Measurements from ENCODE around the gene FKBP14.

The FKBP14 gene

GRCh38 chr7:29976266-29976665 is 50.2 kb downstream of the FKBP14 start:
- DNase-seq (ENCODE audit: low read depth) = no peak
- H3K4me3 ChIP-seq (ENCODE audit: low read length) = no peak overlapping the region
- no peak for TF ChIP-seq CTCF (IDR thresholded peaks at IDR 0.05; ENCODE audit: insufficient read depth, low read depth, low read length, missing control alignments)

DNA sequence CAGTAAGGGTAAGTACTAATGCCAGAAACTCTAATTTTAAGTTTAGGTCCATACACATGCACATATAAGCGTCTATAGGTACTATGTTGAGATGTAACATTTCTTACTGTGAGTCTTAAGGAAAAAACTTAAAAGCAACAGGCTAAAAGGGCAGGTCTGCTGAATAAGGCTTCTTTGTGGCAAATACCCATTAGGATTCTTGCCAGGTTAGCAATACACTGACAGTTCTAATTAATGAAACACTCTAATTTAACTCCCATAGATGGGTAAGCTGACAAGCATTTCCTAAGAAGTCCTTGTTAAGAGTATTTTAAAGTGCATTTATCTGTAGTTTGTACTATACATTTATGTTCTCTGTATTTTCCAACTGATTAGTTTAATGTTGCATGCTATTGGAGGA is 50.9 kb downstream of the FKBP14 start:
- TF ChIP-seq CTCF (IDR thresholded peaks at IDR 0.05; ENCODE audit: insufficient read depth, low read depth, low read length, missing control alignments) = no peak
- DNase-seq (ENCODE audit: low read depth) = no peak
- H3K4me3 ChIP-seq (ENCODE audit: low read length) = no peak overlapping the region

- DNase-seq (ENCODE audit: low read depth) = no peak
- TF ChIP-seq CTCF (IDR thresholded peaks at IDR 0.05; ENCODE audit: insufficient read depth, low read depth, low read length, missing control alignments) = no peak
Observed at GRCh38 chr7:29974286-29974685, 52.2 kb downstream of the FKBP14 start.

DNA sequence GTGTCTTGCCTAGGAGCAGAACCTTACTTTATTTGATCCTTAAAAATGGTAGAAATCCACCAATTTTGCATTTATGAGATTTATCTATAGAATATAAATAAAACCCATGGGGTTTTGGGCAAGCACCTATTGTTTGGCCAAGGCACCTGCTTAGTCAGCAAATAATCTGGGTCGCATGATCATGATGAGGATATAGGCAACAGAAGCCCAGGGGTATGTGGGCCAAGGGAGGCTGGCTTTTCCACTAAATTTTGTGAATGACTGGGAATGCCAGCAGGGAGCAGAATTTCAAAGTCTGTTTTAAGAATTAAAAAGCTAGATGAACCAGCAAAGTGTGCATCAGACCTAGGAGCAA is 54.2 kb downstream of the FKBP14 start:
- no peak overlapping the region for H3K4me3 ChIP-seq (ENCODE audit: low read length)
- TF ChIP-seq CTCF (IDR thresholded peaks at IDR 0.05; ENCODE audit: insufficient read depth, low read depth, low read length, missing control alignments) = no peak
- DNase-seq (ENCODE audit: low read depth) = no peak

More at GRCh38 chr7:29974286-29974685, 52.2 kb downstream of the FKBP14 start:
- no peak overlapping the region for H3K4me3 ChIP-seq (ENCODE audit: low read length)

- TF ChIP-seq CTCF (IDR thresholded peaks at IDR 0.05; ENCODE audit: insufficient read depth, low read depth, low read length, missing control alignments) = no peak
- DNase-seq (ENCODE audit: low read depth) = no peak
- no peak overlapping the region for H3K4me3 ChIP-seq (ENCODE audit: low read length)
Observed at GRCh38 chr7:29971566-29972314, 54.8 kb downstream of the FKBP14 start.

- H3K4me3 ChIP-seq (ENCODE audit: low read length) = no peak overlapping the region
- TF ChIP-seq CTCF (IDR thresholded peaks at IDR 0.05; ENCODE audit: insufficient read depth, low read depth, low read length, missing control alignments) = no peak
- DNase-seq (ENCODE audit: low read depth) = peak; percentile 9
Observed at GRCh38 chr7:29970158-29970557, 56.3 kb downstream of the FKBP14 start.

DNA sequence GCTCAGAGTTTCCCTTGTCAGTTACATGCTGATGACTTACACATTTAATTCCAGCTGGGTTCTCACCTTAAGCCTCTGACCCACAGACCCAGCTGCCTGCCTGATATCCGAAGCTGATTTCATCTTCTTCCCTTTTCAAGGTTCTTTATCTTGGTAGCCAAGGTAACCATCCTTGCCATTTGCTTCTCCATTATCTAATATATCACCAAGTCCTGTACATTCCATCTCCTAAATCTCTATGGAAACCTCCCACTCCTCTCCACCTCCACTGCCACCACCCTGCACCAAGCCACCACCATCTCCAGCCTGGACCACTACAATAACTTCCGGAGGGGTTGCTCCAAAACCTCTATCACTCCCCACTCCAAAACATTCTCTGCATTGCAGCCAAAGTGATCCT is 56.8 kb downstream of the FKBP14 start:
- TF ChIP-seq CTCF (IDR thresholded peaks at IDR 0.05; ENCODE audit: insufficient read depth, low read depth, low read length, missing control alignments) = no peak
- H3K4me3 ChIP-seq (ENCODE audit: low read length) = no peak overlapping the region
- no peak for DNase-seq (ENCODE audit: low read depth)
